GM04504 (cell line): ENCODE measurements around the gene GANC.

Source experiments
- DNase-seq: peaks from one replicate; pipeline ENCODE4 v3.0.0-alpha.2; 2012; ENCODE audit warnings: low read depth

The GANC gene

GRCh38 chr15:42384597-42384996, 111.6 kb downstream of the GANC start:
- no peak for DNase-seq

GRCh38 chr15:42385206-42385979, 112.4 kb downstream of the GANC start:
- no peak for DNase-seq

GRCh38 chr15:42385980-42386700, 113.1 kb downstream of the GANC start:
- DNase-seq = no peak

GRCh38 chr15:42387603-42388002, 114.6 kb downstream of the GANC start:
- DNase-seq = no peak

GRCh38 chr15:42392309-42393024, 119.5 kb downstream of the GANC start:
- DNase-seq = no peak

GRCh38 chr15:42394106-42394505, 121.1 kb downstream of the GANC start:
- no peak for DNase-seq

- DNase-seq = no peak
Observed at GRCh38 chr15:42395838-42396237, 122.8 kb downstream of the GANC start.

- no peak for DNase-seq
Observed at GRCh38 chr15:42401544-42402454, 128.8 kb downstream of the GANC start.

GRCh38 chr15:42402455-42403205, 129.6 kb downstream of the GANC start:
- DNase-seq = no peak

GRCh38 chr15:42403389-42403788, 130.4 kb downstream of the GANC start:
- no peak for DNase-seq

- DNase-seq = no peak
Observed at GRCh38 chr15:42404461-42405235, 131.6 kb downstream of the GANC start.

- DNase-seq = no peak
Observed at GRCh38 chr15:42405863-42406482, 133.0 kb downstream of the GANC start.
